ENCODE measurements around the gene SLC36A4.
"Not testable (repeated sequence)": the region's sequence is repeated elsewhere in the genome, so short reads cannot be mapped to it uniquely, and the experiment has no call there.

The SLC36A4 gene

GRCh38 chr11:93118276-93118675, 79.5 kb downstream of the SLC36A4 start:
- no peak for DNase-seq (ENCODE audit: low read depth)

DNA sequence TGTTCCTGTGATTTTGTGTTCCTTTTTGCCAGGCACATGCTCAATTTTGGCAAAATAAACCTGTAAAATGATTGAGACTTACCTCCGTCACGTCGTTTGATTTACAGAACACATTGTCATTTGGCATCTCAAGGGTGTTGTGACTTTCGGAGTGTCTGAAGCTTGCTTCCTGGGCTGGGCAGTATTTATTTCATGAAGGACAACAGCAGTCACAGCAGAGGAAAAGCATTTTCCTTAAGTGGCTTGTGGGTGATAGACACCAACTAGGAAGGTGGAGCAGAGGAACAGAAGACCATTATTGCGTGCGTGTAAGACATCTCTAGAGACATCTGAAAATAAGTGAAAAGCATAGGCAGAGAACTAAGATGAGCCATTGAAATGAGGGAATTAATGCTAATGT, 80.2 kb downstream of the SLC36A4 start:
- no peak for DNase-seq (ENCODE audit: low read depth)

- no peak for DNase-seq (ENCODE audit: low read depth)
Observed at GRCh38 chr11:93116641-93117441, 81.0 kb downstream of the SLC36A4 start.

- no peak for DNase-seq (ENCODE audit: low read depth)
Observed at GRCh38 chr11:93114304-93114703, 83.5 kb downstream of the SLC36A4 start.

GRCh38 chr11:93113824-93114223, 84.0 kb downstream of the SLC36A4 start:
- DNase-seq (ENCODE audit: low read depth), result no peak

- not testable (repeated sequence) for DNase-seq (ENCODE audit: low read depth)
Observed at GRCh38 chr11:93111147-93111546, 86.6 kb downstream of the SLC36A4 start.

- DNase-seq (ENCODE audit: low read depth), result no peak
Observed at GRCh38 chr11:93100211-93100610, 97.6 kb downstream of the SLC36A4 start.

GRCh38 chr11:93099806-93100205, 98.0 kb downstream of the SLC36A4 start:
- DNase-seq (ENCODE audit: low read depth), result no peak

Data from fibroblast of the conjunctiva (primary cell).